ENCODE results near the gene RAC2. TPM values are rescaled to one million over a fixed set of nuclear protein-coding genes. Genes with fewer than 3 reads are reported as not detected.
A peak's percentile ranks its signal among the peaks of the same experiment; 100 is the strongest.

RAC2 gene
- polyA plus RNA-seq, 1 donor, result 22.6 TPM

- Histone ChIP-seq H3K4me3 (ENCODE audit: low read length) (no peak overlapping the region), H3K27me3 (ENCODE audit: control insufficient read depth, insufficient read depth, low read length) (no peaks in the 10 kb centered on the region), H3K9me3 (ENCODE audit: control insufficient read depth, low read depth, low read length) (no peaks in the 10 kb centered on the region), H3K27ac (ENCODE audit: low read length) (no peak overlapping the region), H3K36me3 (ENCODE audit: control insufficient read depth, insufficient read depth, low read length) (no peaks in the 10 kb centered on the region), H3K4me1 (ENCODE audit: control insufficient read depth, insufficient read depth, low read length) (peaks cover 3% of the 10 kb centered on the region)
- no CpG with 5 or more reads among the region's 6 CpGs for WGBS (ENCODE audit: insufficient coverage, low lambda C conversion rate)
- DNase-seq, result no peak
These were observed 25.7 kb downstream of the RAC2 start for GRCh38 chr22:37218399-37218770.

DNA sequence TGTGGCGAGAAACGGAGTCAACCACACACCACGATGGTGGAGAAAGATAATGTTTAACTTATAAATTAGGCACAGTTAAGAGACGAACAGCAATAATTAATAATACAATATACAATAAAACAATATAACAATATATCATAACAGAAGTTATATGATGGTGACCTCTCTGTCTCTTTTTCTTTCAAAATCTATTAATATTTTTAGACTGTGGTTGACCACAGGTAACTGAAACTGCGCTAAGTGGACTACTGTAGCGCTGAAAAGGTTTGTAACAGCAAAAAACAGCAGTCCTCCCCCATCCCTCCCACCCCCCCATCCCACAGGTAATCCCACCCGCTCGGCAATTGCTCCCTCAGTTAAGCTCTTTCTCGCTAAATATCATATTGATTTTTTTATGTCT is 28.2 kb downstream of the RAC2 start:
- peaks cover 22% of the 10 kb centered on the region for H3K4me1 ChIP-seq (ENCODE audit: control insufficient read depth, insufficient read depth, low read length)
- H3K9me3 ChIP-seq (ENCODE audit: control insufficient read depth, low read depth, low read length), result no peaks in the 10 kb centered on the region
- H3K36me3 ChIP-seq (ENCODE audit: control insufficient read depth, insufficient read depth, low read length), result no peaks in the 10 kb centered on the region
- WGBS (ENCODE audit: insufficient coverage, low lambda C conversion rate), result 60% methylated on average over 2 of the region's 9 CpGs
- H3K4me3 ChIP-seq (ENCODE audit: low read length), result no peak overlapping the region
- no peak for DNase-seq
- no peaks in the 10 kb centered on the region for H3K27me3 ChIP-seq (ENCODE audit: control insufficient read depth, insufficient read depth, low read length)
- no peak overlapping the region for H3K27ac ChIP-seq (ENCODE audit: low read length)

- no peak for DNase-seq
These were observed 29.4 kb downstream of the RAC2 start for GRCh38 chr22:37214731-37215030.

GRCh38 chr22:37213941-37214730 is 29.9 kb downstream of the RAC2 start:
- Histone ChIP-seq H3K4me1 (ENCODE audit: control insufficient read depth, insufficient read depth, low read length) (peaks cover 31% of the 10 kb centered on the region), H3K9me3 (ENCODE audit: control insufficient read depth, low read depth, low read length) (no peaks in the 10 kb centered on the region), H3K27me3 (ENCODE audit: control insufficient read depth, insufficient read depth, low read length) (no peaks in the 10 kb centered on the region), H3K27ac (ENCODE audit: low read length) (no peak overlapping the region), H3K4me3 (ENCODE audit: low read length) (no peak overlapping the region), H3K36me3 (ENCODE audit: control insufficient read depth, insufficient read depth, low read length) (no peaks in the 10 kb centered on the region)
- no peak for DNase-seq
- no CpG with 5 or more reads among the region's 13 CpGs for WGBS (ENCODE audit: insufficient coverage, low lambda C conversion rate)

More at GRCh38 chr22:37214731-37215030, 29.4 kb downstream of the RAC2 start:
- H3K4me1 ChIP-seq (ENCODE audit: control insufficient read depth, insufficient read depth, low read length), result peaks cover 31% of the 10 kb centered on the region
- no peaks in the 10 kb centered on the region for H3K9me3 ChIP-seq (ENCODE audit: control insufficient read depth, low read depth, low read length)
- H3K4me3 ChIP-seq (ENCODE audit: low read length), result no peak overlapping the region
- no peaks in the 10 kb centered on the region for H3K36me3 ChIP-seq (ENCODE audit: control insufficient read depth, insufficient read depth, low read length)
- WGBS (ENCODE audit: insufficient coverage, low lambda C conversion rate), result no CpG with 5 or more reads among the region's 13 CpGs
- no peaks in the 10 kb centered on the region for H3K27me3 ChIP-seq (ENCODE audit: control insufficient read depth, insufficient read depth, low read length)
- no peak overlapping the region for H3K27ac ChIP-seq (ENCODE audit: low read length)

DNA sequence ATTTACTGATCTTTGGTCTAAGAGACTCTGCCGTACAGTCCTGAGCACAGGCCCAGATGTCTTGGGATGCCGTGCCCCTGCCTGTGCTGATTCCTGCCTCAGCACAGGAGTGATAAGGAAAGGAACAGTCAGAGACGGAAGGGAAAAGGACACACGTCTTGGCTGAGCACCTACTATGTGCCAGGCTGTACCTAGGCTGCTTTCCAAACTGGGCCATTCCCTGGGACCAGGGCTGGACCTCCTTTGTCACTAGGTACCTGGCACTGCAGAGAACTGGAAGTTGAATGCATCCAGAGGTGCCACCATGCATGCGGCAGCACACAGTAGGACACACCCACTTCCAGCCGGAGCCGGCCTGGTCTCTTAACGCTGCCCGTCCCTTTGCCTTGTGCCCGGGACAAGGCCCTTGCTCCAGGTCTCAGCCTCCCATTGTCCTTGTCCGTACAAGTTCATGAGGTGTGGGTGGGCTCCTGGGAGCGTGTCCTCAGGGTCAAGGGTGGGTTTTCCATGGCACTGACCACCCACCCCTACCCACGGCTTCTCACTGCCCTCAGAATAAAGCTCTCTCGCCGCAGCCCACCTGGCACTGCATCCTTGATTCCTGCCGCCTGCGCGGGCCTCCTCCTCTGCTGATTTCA is 30.7 kb downstream of the RAC2 start:
- Histone ChIP-seq H3K4me3 (ENCODE audit: low read length) (no peak overlapping the region), H3K36me3 (ENCODE audit: control insufficient read depth, insufficient read depth, low read length) (no peaks in the 10 kb centered on the region), H3K27me3 (ENCODE audit: control insufficient read depth, insufficient read depth, low read length) (no peaks in the 10 kb centered on the region), H3K27ac (ENCODE audit: low read length) (no peak overlapping the region), H3K4me1 (ENCODE audit: control insufficient read depth, insufficient read depth, low read length) (peaks cover 34% of the 10 kb centered on the region), H3K9me3 (ENCODE audit: control insufficient read depth, low read depth, low read length) (no peaks in the 10 kb centered on the region)
- no peak for DNase-seq
- WGBS (ENCODE audit: insufficient coverage, low lambda C conversion rate), result no CpG with 5 or more reads among the region's 18 CpGs

DNA sequence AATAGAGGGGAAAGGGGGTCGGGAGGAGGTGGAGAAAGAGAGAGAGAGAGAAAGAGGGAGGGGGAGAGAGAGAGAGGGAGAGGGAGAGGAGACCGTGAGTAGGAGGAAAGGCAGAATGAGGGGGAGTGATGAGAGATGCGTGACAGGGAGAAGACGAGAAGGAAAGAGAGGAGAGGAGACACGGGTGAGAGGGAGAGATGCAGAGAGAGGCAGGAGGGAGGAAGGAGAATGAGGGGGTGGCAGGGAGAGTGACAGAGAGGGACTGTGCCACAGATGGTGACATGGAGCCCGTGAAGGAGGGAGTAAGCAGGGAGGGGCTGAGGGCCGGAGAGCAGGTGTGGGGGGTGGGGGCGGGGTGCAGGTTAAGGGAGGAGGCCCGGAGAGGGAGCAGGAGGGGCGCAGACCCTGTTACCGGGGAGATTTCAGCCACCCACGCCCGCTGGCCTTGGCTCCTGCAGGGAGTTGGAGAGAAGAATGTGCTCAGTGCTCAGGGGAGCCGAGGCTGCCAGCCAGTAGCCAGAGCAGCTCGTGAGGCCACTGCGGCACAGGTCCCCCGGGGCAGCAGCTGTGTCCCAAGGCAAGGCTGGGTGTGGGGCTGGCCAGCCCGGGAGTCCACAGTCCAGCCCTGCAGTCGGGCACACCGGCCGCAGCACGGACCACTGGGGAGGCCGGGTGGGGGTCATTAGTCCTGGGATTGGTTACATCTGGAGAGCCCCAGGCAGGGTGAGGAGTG is 31.7 kb downstream of the RAC2 start, which contains the start of gene SSTR3:
Gene SSTR3, minus strand, starts transcription at position 304 of the 733 bp plus-strand sequence. CDS start 4,674 bp downstream, outside the sequence.
- Histone ChIP-seq H3K36me3 (ENCODE audit: control insufficient read depth, insufficient read depth, low read length) (no peaks in the 10 kb centered on the region), H3K4me1 (ENCODE audit: control insufficient read depth, insufficient read depth, low read length) (peaks cover 36% of the 10 kb centered on the region), H3K9me3 (ENCODE audit: control insufficient read depth, low read depth, low read length) (no peaks in the 10 kb centered on the region), H3K4me3 (ENCODE audit: low read length) (no peak within 1 kb of the TSS), H3K27me3 (ENCODE audit: control insufficient read depth, insufficient read depth, low read length) (no peaks in the 10 kb centered on the region), H3K27ac (ENCODE audit: low read length) (no peak within 1 kb of the TSS)
- WGBS (ENCODE audit: insufficient coverage, low lambda C conversion rate), result 11% methylated on average over 5 of the region's 23 CpGs
- DNase-seq, result peak in 1 of 2 donors; percentile 55

DNA sequence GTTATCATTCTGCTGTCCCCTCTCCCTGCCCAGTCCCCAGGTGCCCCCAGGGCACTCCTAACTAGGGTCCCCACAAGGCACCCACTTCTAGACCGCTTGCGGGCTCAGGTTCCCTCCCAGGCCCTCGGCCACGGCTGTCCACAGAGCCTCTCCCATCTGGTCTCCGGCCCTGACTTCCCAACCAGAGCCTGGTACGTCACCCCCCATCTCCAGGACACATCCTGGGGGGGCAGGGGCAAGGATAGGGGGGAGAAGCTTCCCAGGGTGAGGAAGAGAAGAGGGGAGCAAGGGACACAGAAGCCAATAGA is 32.2 kb downstream of the RAC2 start:
- Histone ChIP-seq H3K4me1 (ENCODE audit: control insufficient read depth, insufficient read depth, low read length) (peaks cover 36% of the 10 kb centered on the region), H3K9me3 (ENCODE audit: control insufficient read depth, low read depth, low read length) (no peaks in the 10 kb centered on the region), H3K4me3 (ENCODE audit: low read length) (no peak overlapping the region), H3K36me3 (ENCODE audit: control insufficient read depth, insufficient read depth, low read length) (no peaks in the 10 kb centered on the region), H3K27me3 (ENCODE audit: control insufficient read depth, insufficient read depth, low read length) (no peaks in the 10 kb centered on the region), H3K27ac (ENCODE audit: low read length) (no peak overlapping the region)
- WGBS (ENCODE audit: insufficient coverage, low lambda C conversion rate), result no CpG with 5 or more reads among the region's 6 CpGs
- no peak for DNase-seq

- H3K4me3 ChIP-seq (ENCODE audit: low read length), result no peak overlapping the region
- H3K27me3 ChIP-seq (ENCODE audit: control insufficient read depth, insufficient read depth, low read length), result no peaks in the 10 kb centered on the region
- no peak for DNase-seq
- no peaks in the 10 kb centered on the region for H3K9me3 ChIP-seq (ENCODE audit: control insufficient read depth, low read depth, low read length)
- peaks cover 36% of the 10 kb centered on the region for H3K4me1 ChIP-seq (ENCODE audit: control insufficient read depth, insufficient read depth, low read length)
- H3K27ac ChIP-seq (ENCODE audit: low read length), result no peak overlapping the region
- no CpG with 5 or more reads among the region's 24 CpGs for WGBS (ENCODE audit: insufficient coverage, low lambda C conversion rate)
- H3K36me3 ChIP-seq (ENCODE audit: control insufficient read depth, insufficient read depth, low read length), result no peaks in the 10 kb centered on the region
These were observed 32.8 kb downstream of the RAC2 start for GRCh38 chr22:37211075-37211865.

GRCh38 chr22:37210041-37210803 is 33.8 kb downstream of the RAC2 start:
- Histone ChIP-seq H3K9me3 (ENCODE audit: control insufficient read depth, low read depth, low read length) (no peaks in the 10 kb centered on the region), H3K27me3 (ENCODE audit: control insufficient read depth, insufficient read depth, low read length) (no peaks in the 10 kb centered on the region), H3K36me3 (ENCODE audit: control insufficient read depth, insufficient read depth, low read length) (no peaks in the 10 kb centered on the region), H3K4me1 (ENCODE audit: control insufficient read depth, insufficient read depth, low read length) (peaks cover 36% of the 10 kb centered on the region), H3K4me3 (ENCODE audit: low read length) (no peak overlapping the region), H3K27ac (ENCODE audit: low read length) (no peak overlapping the region)
- WGBS (ENCODE audit: insufficient coverage, low lambda C conversion rate), result no CpG with 5 or more reads among the region's 15 CpGs
- no peak for DNase-seq

Data from large intestine (tissue), 3 donors.